NCI-H2196 (cell line): ENCODE data around the gene TRIM34.
"Not testable (repeated sequence)": the region's sequence is repeated elsewhere in the genome, so short reads cannot be mapped to it uniquely, and the experiment has no call there.

Experiments
- DNase-seq: peaks from one replicate; lab custom pipeline; 2025; ENCODE audit not compliant: unreplicated experiment; lab: John Stamatoyannopoulos, UW

The TRIM34 gene

DNA sequence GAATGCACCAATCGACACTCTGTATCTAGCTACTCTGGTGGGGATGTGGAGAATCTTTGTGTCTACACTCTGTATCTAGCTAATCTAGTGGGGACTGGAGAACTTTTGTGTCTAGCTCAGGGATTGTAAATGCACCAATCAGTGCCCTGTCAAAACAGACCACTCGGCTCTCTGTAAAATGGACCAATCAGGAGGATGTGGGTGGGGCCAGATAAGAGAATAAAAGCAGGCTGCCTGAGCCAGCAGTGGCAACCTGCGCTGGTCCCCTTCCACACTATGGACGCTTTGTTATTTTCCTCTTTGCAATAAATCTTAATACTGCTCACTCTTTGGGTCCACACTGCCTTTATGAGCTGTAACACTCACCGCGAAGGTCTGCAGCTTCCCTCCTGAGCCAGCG is 58.8 kb downstream of the TRIM34 start:
- not testable (repeated sequence) for DNase-seq

GRCh38 chr11:5684036-5684645 is 59.3 kb downstream of the TRIM34 start:
- no peak for DNase-seq

- no peak for DNase-seq
These were observed 60.0 kb downstream of the TRIM34 start, which contains the start of gene TRIM5 for GRCh38 chr11:5684646-5685362. TSS of gene TRIM5 (minus strand) at chr11:5685074. CDS start at chr11:5680177, 4,897 bp downstream.

- no peak for DNase-seq
These were observed 61.6 kb downstream of the TRIM34 start for GRCh38 chr11:5686426-5686825.

- no peak for DNase-seq
These were observed 63.7 kb downstream of the TRIM34 start for GRCh38 chr11:5688482-5688881.

- no peak for DNase-seq
These were observed 64.8 kb downstream of the TRIM34 start, which contains the start of gene TRIM22 for GRCh38 chr11:5689551-5689983. TSS of gene TRIM22 (plus strand) at chr11:5689790. CDS start at chr11:5696233, 6,443 bp downstream.

GRCh38 chr11:5690216-5690615 is 65.4 kb downstream of the TRIM34 start:
- DNase-seq = no peak

GRCh38 chr11:5690736-5691135 is 65.9 kb downstream of the TRIM34 start:
- no peak for DNase-seq

DNA sequence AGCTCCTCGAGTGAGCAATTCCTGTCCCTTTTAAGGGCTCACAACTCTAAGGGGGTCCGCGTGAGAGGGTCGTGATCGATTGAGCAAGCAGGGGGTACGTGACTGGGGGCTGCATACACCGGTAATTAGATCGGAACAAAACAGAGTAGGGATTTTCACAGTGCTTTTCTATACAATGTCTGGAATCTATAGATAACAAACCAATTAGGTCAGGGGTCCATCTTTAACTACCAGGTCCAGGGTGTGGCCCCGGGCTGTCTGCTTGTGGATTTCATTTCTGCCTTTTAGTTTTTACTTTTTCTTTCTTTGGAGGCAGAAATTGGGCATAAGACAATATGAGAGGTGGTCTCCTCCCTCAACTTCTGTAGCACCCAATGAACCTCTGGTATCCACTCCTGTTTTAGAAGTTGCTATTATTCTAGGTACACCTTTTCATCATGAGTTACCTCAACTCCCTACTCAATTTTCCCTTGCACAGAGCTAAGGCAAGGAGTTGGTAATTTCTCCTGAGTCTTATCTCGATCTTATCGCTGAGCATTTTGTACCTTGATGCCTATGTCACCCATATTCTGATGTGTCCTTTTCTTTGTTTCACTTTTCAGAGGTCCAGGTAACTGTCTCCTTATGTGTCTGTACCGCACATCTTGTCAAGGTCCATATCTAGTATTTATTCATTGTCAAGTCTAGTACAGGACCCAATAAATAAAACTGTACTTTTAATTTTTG is 66.6 kb downstream of the TRIM34 start:
- not testable (repeated sequence) for DNase-seq

GRCh38 chr11:5691964-5692361 is 67.2 kb downstream of the TRIM34 start:
- DNase-seq = no peak
